Measurements from ENCODE around the gene SLAMF1.

The SLAMF1 gene

GRCh38 chr1:160664573-160665051, 17.8 kb upstream of the SLAMF1 start:
- DNase-seq = no peak

GRCh38 chr1:160662910-160663309, 16.1 kb upstream of the SLAMF1 start:
- DNase-seq = no peak

- no peak for DNase-seq
These were observed 12.7 kb upstream of the SLAMF1 start for GRCh38 chr1:160659566-160659965.

GRCh38 chr1:160658814-160659193, 12.0 kb upstream of the SLAMF1 start:
- DNase-seq = no peak

- DNase-seq = no peak
These were observed 11.4 kb upstream of the SLAMF1 start for GRCh38 chr1:160658162-160658813.

- no peak for DNase-seq
These were observed 10.5 kb upstream of the SLAMF1 start for GRCh38 chr1:160657250-160657781.

- DNase-seq = no peak
These were observed 9.9 kb upstream of the SLAMF1 start for GRCh38 chr1:160656737-160657136.

GRCh38 chr1:160653620-160654016, 6.8 kb upstream of the SLAMF1 start:
- DNase-seq = no peak

GRCh38 chr1:160652924-160653619, 6.2 kb upstream of the SLAMF1 start:
- DNase-seq = no peak

- peak; percentile 88 for DNase-seq
These were observed 5.3 kb upstream of the SLAMF1 start for GRCh38 chr1:160652065-160652641.

GRCh38 chr1:160651433-160652064, 4.7 kb upstream of the SLAMF1 start:
- DNase-seq = peak in 1 of 2 experiments; percentile 73

- DNase-seq = no peak
These were observed 481 bp upstream of the SLAMF1 start for GRCh38 chr1:160647329-160647720.

- no peak for DNase-seq
These were observed 664 bp downstream of the SLAMF1 start for GRCh38 chr1:160646180-160646579.

- no peak for DNase-seq
These were observed 1.3 kb downstream of the SLAMF1 start for GRCh38 chr1:160645386-160646130.

GRCh38 chr1:160644399-160644798, 2.4 kb downstream of the SLAMF1 start:
- no peak for DNase-seq

GRCh38 chr1:160643138-160643537, 3.7 kb downstream of the SLAMF1 start:
- DNase-seq = no peak

GRCh38 chr1:160642281-160642644, 4.6 kb downstream of the SLAMF1 start:
- no peak for DNase-seq

- no peak for DNase-seq
These were observed 5.2 kb downstream of the SLAMF1 start for GRCh38 chr1:160641323-160642280.

- DNase-seq = no peak
These were observed 6.3 kb downstream of the SLAMF1 start for GRCh38 chr1:160640359-160641123.

GRCh38 chr1:160639652-160640051, 7.2 kb downstream of the SLAMF1 start:
- DNase-seq = no peak

- DNase-seq = no peak
These were observed 7.9 kb downstream of the SLAMF1 start for GRCh38 chr1:160638926-160639325.
